WTC11 (cell line): ENCODE measurements around the gene WDR82. TPM values are rescaled to one million over a fixed set of nuclear protein-coding genes. Genes with fewer than 3 reads are reported as not detected.

Experiments used
- ATAC-seq: fragments of 200-7000 bp; cut with Tn5 transposase; 2 replicates; pipeline ENCODE4 v1.10.0; 2021; ENCODE audit warnings: mild to moderate bottlenecking, moderate library complexity
- CTCF ChIA-PET: fragments of 300-600 bp; sonication (Branson Sonifier 250); formaldehyde crosslinking; loops from one replicate; lab custom pipeline; 2021; ENCODE audit warnings: antibody characterized with exemption; lab: Charles Lee
- POLR2A ChIA-PET: fragments of 350-600 bp; sonication (Branson Sonifier 250); formaldehyde crosslinking; loops from one replicate; lab custom pipeline; 2021; ENCODE audit warnings: antibody characterized with exemption; lab: Charles Lee
- DNase-seq: peaks from one replicate; pipeline ENCODE4 v3.0.0; 2021; ENCODE audit warnings: low spot score
- H3K27ac Mint-ChIP-seq: 2 replicates; pipeline ENCODE4 v1.8.0; 2021; ENCODE audit warnings: mixed read lengths
- H3K27me3 Mint-ChIP-seq: 2 replicates; pipeline ENCODE4 v1.8.0; 2021; ENCODE audit warnings: low read depth, mild to moderate bottlenecking, moderate library complexity, mixed read lengths
- H3K36me3 Mint-ChIP-seq: 2 replicates; pipeline ENCODE4 v1.8.0; 2021; ENCODE audit warnings: mixed read lengths
- H3K4me1 Mint-ChIP-seq: 2 replicates; pipeline ENCODE4 v1.8.0; 2022; ENCODE audit warnings: mixed read lengths
- H3K4me3 Mint-ChIP-seq: 2 replicates; pipeline ENCODE4 v1.8.0; 2021; ENCODE audit warnings: mild to moderate bottlenecking, moderate library complexity, mixed read lengths
- H3K9me3 Mint-ChIP-seq: 2 replicates; pipeline ENCODE4 v1.8.0; 2021; ENCODE audit warnings: mixed read lengths
- AFF4 ChIP-seq: sonication (generic); formaldehyde crosslinking; IDR thresholded peaks from 2 replicates; pipeline ENCODE4 v1.8.1; 2023; ENCODE audit warnings: mild to moderate bottlenecking, missing genetic modification reagents, borderline replicate concordance
- ATF1 ChIP-seq: sonication (generic); formaldehyde crosslinking; IDR thresholded peaks from 2 replicates; pipeline ENCODE4 v1.8.1; 2023; ENCODE audit warnings: mild to moderate bottlenecking, moderate library complexity, missing genetic modification reagents
- ATF2 ChIP-seq: sonication (generic); formaldehyde crosslinking; IDR thresholded peaks from 2 replicates; pipeline ENCODE4 v1.8.1; 2022; ENCODE audit warnings: low read depth, missing genetic modification reagents, borderline replicate concordance
- ATF3 ChIP-seq: sonication (generic); formaldehyde crosslinking; conservative IDR thresholded peaks from 2 replicates; pipeline ENCODE4 v1.8.1; 2022; ENCODE audit warnings: mild to moderate bottlenecking, missing genetic modification reagents
- ATF6 ChIP-seq: sonication (generic); formaldehyde crosslinking; IDR thresholded peaks from 2 replicates; pipeline ENCODE4 v1.8.1; 2023; ENCODE audit warnings: mild to moderate bottlenecking, missing genetic modification reagents
- CREM ChIP-seq: sonication (generic); formaldehyde crosslinking; IDR thresholded peaks from 2 replicates; pipeline ENCODE4 v1.8.1; 2022; ENCODE audit warnings: mild to moderate bottlenecking, missing genetic modification reagents, moderate library complexity
- ESRRA ChIP-seq: sonication (generic); formaldehyde crosslinking; IDR thresholded peaks from 2 replicates; pipeline ENCODE4 v1.8.1; 2022; ENCODE audit warnings: mild to moderate bottlenecking, missing genetic modification reagents, borderline replicate concordance
- FOXJ3 ChIP-seq: sonication (generic); formaldehyde crosslinking; IDR thresholded peaks from 2 replicates; pipeline ENCODE4 v1.9.0; 2021; ENCODE audit warnings: missing genetic modification reagents, mild to moderate bottlenecking, borderline replicate concordance
- HMGA2 ChIP-seq: fragments of 250-450 bp; sonication (Bioruptor Pico); IDR thresholded peaks from 2 replicates; pipeline ENCODE4 v1.4.0; 2021; ENCODE audit warnings: mild to moderate bottlenecking, moderate library complexity
- HMGXB4 ChIP-seq: sonication (generic); formaldehyde crosslinking; IDR thresholded peaks from 2 replicates; pipeline ENCODE4 v1.8.1; 2023; ENCODE audit warnings: mild to moderate bottlenecking, moderate library complexity, missing genetic modification reagents
- IRF1 ChIP-seq: sonication (generic); formaldehyde crosslinking; IDR thresholded peaks from 2 replicates; pipeline ENCODE4 v1.8.0; 2023; ENCODE audit warnings: missing genetic modification reagents
- JUN ChIP-seq: sonication (generic); formaldehyde crosslinking; IDR thresholded peaks from 2 replicates; pipeline ENCODE4 v1.8.0; 2023; ENCODE audit warnings: mild to moderate bottlenecking, missing genetic modification reagents
- MYBL2 ChIP-seq: sonication (generic); formaldehyde crosslinking; IDR thresholded peaks from 2 replicates; pipeline ENCODE4 v1.8.1; 2023; ENCODE audit warnings: mild to moderate bottlenecking, moderate library complexity, missing genetic modification reagents
- NFATC4 ChIP-seq: fragments of 250-450 bp; sonication (Bioruptor Pico); IDR thresholded peaks from 2 replicates; pipeline ENCODE4 v1.9.0; 2021; ENCODE audit warnings: mild to moderate bottlenecking
- NFE2L1 ChIP-seq: sonication (generic); formaldehyde crosslinking; IDR thresholded peaks from 2 replicates; pipeline ENCODE4 v1.8.1; 2023; ENCODE audit warnings: missing genetic modification reagents
- RORB ChIP-seq: fragments of 250-450 bp; sonication (Bioruptor Pico); IDR thresholded peaks from 2 replicates; pipeline ENCODE4 v1.9.0; 2021; ENCODE audit warnings: mild to moderate bottlenecking
- TCF7 ChIP-seq: sonication (generic); formaldehyde crosslinking; IDR thresholded peaks from 2 replicates; pipeline ENCODE4 v1.8.0; 2022; ENCODE audit warnings: mild to moderate bottlenecking, low read depth, missing genetic modification reagents, moderate library complexity
- ZNF121 ChIP-seq: sonication (generic); formaldehyde crosslinking; IDR thresholded peaks from 2 replicates; pipeline ENCODE4 v1.8.0; 2023; ENCODE audit warnings: missing genetic modification reagents
- ZNF317 ChIP-seq: sonication (generic); formaldehyde crosslinking; IDR thresholded peaks from 2 replicates; pipeline ENCODE4 v1.8.1; 2023; ENCODE audit warnings: low read depth, mild to moderate bottlenecking, moderate library complexity, missing genetic modification reagents, borderline replicate concordance
- ZNF512 ChIP-seq: sonication (generic); formaldehyde crosslinking; IDR thresholded peaks from 2 replicates; pipeline ENCODE4 v1.8.1; 2022; ENCODE audit warnings: missing genetic modification reagents, borderline replicate concordance
- ZNF671 ChIP-seq: fragments of 250-450 bp; sonication (Bioruptor Pico); IDR thresholded peaks from 2 replicates; pipeline ENCODE4 v1.8.0; 2021; ENCODE audit warnings: mild to moderate bottlenecking
- total RNA-seq: library from RNA; stranded (reverse); gene quantifications from 3 replicates; pipeline ENCODE4 v1.2.3, GENCODE V29; 2021

WDR82 gene
- total RNA-seq, 1 experiment from 2014 or later: 69.7 TPM

- H3K36me3 Mint-ChIP-seq: peaks cover 53% of the 10 kb centered on the region
- no peaks in the 10 kb centered on the region for H3K9me3 Mint-ChIP-seq
- no peak for ATAC-seq
- CTCF ChIA-PET: interaction anchor here (1.1 to 11.5 kb wide), 2 partner anchors 19 to 211 kb away, joined by 3 to 222 read pairs; partner anchors contain the start of gene TWF2
- H3K4me1 Mint-ChIP-seq: 0 out of 2 replicates have a peak, but pooled peaks cover 4% of the 10 kb centered on the region
- TF ChIP-seq MYBL2 (CRISPR knock-in tag): no peak
- TF ChIP-seq, all 79 proteins: peak for 0
- no peak for DNase-seq
- Mint-ChIP-seq H3K27ac (no peak overlapping the region), H3K27me3 (no peaks in the 10 kb centered on the region), H3K4me3 (no peak overlapping the region)
- POLR2A ChIA-PET: no interaction called here
These were observed 63.1 kb downstream of the WDR82 start for GRCh38 chr3:52215351-52215750.

- H3K27ac Mint-ChIP-seq: no peak overlapping the region
- TF ChIP-seq JUN (CRISPR knock-in tag) (no peak), ZNF121 (CRISPR knock-in tag) (no peak), ATF6 (CRISPR knock-in tag) (no peak), HMGXB4 (CRISPR knock-in tag) (no peak), NFE2L1 (CRISPR knock-in tag) (no peak), TCF7 (CRISPR knock-in tag) (no peak), IRF1 (CRISPR knock-in tag) (no peak), CREM (no peak), ESRRA (CRISPR knock-in tag) (no peak), ZNF671 (CRISPR knock-in tag) (no peak), ATF2 (CRISPR knock-in tag) (no peak), AFF4 (no peak), RORB (CRISPR knock-in tag) (no peak), HMGA2 (CRISPR knock-in tag) (no peak), FOXJ3 (CRISPR knock-in tag) (no peak), ATF3 (CRISPR knock-in tag) (no peak), ZNF317 (no peak), NFATC4 (CRISPR knock-in tag) (no peak), ATF1 (CRISPR knock-in tag) (no peak), ZNF512 (CRISPR knock-in tag) (no peak)
- TF ChIP-seq, all 79 proteins: peak for 0
- Mint-ChIP-seq H3K4me1 (0 out of 2 replicates have a peak, but pooled peaks cover 2% of the 10 kb centered on the region), H3K36me3 (peaks cover 66% of the 10 kb centered on the region), H3K9me3 (no peaks in the 10 kb centered on the region), H3K27me3 (no peaks in the 10 kb centered on the region), H3K4me3 (no peak overlapping the region)
- ChIA-PET POLR2A (no interaction called here), CTCF (no interaction called here)
- DNase-seq (no peak), ATAC-seq (no peak)
These were observed 64.5 kb downstream of the WDR82 start for GRCh38 chr3:52213901-52214300.
